Urinary bladder (tissue), 4 donors: ENCODE results near the gene CLNS1A. TPM values are rescaled to one million over a fixed set of nuclear protein-coding genes. Genes with fewer than 3 reads are reported as not detected.
A peak's percentile ranks its signal among the peaks of the same experiment; 100 is the strongest.
"Not testable (repeated sequence)": the region's sequence is repeated elsewhere in the genome, so short reads cannot be mapped to it uniquely, and the experiment has no call there.

Source experiments
- DNase-seq: peaks from one replicate; pipeline ENCODE4 v3.0.0-alpha.2; 2015; ENCODE audit errors: extremely low spot score
- H3K27ac ChIP-seq: one replicate; pipeline ENCODE4 v1.5.1; 2013; ENCODE audit warnings: low read depth, mild to moderate bottlenecking, moderate library complexity
- H3K36me3 ChIP-seq: one replicate; pipeline ENCODE4 v1.6.1; 2013; ENCODE audit warnings: mild to moderate bottlenecking, moderate library complexity; ENCODE audit not compliant: insufficient read depth
- H3K4me1 ChIP-seq: one replicate; pipeline ENCODE4 v1.6.1; 2013; ENCODE audit warnings: mild to moderate bottlenecking, moderate library complexity; ENCODE audit not compliant: insufficient read depth
- H3K4me3 ChIP-seq: one replicate; pipeline ENCODE4 v1.5.1; 2013; ENCODE audit warnings: low read depth, low read length
- WGBS: extraction: QIAGEN DNeasy Blood & Tissue Kit; methylation state at CpG from one replicate; pipeline ENCODE4 v1.1.7; 2013; 5-methylcytosine and 5-hydroxymethylcytosine counted together
- polyA plus RNA-seq: library from polyadenylated mRNA; stranded (reverse); fragments of 200-250 nt; gene quantifications from one replicate; pipeline ENCODE4 v1.2.3, GENCODE V29; 2013
- total RNA-seq: library from RNA; depleted of rRNA; stranded (reverse); fragments of >200 nt; gene quantifications from one replicate; pipeline ENCODE4 v1.2.3, GENCODE V29; 2014
- donor health status: healthy with polysubstance abuse.
- donor health status: healthy.

Gene CLNS1A
- total and polyA plus RNA-seq, 2 donors = 97.0 to 187 TPM

GRCh38 chr11:77593883-77594282, 43.7 kb downstream of the CLNS1A start:
- no peak for DNase-seq
- Histone ChIP-seq H3K4me3 (no peak overlapping the region), H3K27ac (no peak overlapping the region), H3K4me1 (no peaks in the 10 kb centered on the region), H3K36me3 (no peaks in the 10 kb centered on the region)

DNA sequence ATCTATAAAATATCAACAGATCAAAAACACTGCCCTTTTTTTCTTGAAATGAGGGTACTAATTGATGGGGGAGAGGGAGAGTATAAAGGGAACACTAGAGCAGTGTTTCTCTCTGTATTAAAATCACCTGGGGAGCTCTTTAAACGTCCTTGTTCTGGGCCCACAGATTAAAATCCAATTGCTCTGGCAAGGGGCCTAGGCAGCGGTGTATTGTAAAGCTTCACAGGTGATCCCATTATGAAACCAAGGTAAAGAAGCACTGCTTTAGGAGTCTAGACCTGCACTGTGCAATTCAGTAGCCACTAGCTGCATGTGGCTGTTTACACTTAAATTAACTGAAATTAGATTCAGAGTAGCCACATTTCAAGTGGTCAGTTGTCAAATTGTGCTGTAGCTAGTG, 44.9 kb downstream of the CLNS1A start:
- WGBS = 76% methylated on average over 2 of the region's 2 CpGs
- no peak overlapping the region for H3K27ac ChIP-seq
- no peak for DNase-seq
- no peak overlapping the region for H3K4me3 ChIP-seq
- H3K36me3 ChIP-seq = no peaks in the 10 kb centered on the region
- H3K4me1 ChIP-seq = no peaks in the 10 kb centered on the region

GRCh38 chr11:77590194-77590782, 47.3 kb downstream of the CLNS1A start:
- WGBS = 5% methylated on average over 31 of the region's 31 CpGs
- H3K36me3 ChIP-seq = no peaks in the 10 kb centered on the region
- H3K4me3 ChIP-seq = peak overlapping the region; percentile 61
- H3K27ac ChIP-seq = no peak overlapping the region
- no peaks in the 10 kb centered on the region for H3K4me1 ChIP-seq
- no peak for DNase-seq

DNA sequence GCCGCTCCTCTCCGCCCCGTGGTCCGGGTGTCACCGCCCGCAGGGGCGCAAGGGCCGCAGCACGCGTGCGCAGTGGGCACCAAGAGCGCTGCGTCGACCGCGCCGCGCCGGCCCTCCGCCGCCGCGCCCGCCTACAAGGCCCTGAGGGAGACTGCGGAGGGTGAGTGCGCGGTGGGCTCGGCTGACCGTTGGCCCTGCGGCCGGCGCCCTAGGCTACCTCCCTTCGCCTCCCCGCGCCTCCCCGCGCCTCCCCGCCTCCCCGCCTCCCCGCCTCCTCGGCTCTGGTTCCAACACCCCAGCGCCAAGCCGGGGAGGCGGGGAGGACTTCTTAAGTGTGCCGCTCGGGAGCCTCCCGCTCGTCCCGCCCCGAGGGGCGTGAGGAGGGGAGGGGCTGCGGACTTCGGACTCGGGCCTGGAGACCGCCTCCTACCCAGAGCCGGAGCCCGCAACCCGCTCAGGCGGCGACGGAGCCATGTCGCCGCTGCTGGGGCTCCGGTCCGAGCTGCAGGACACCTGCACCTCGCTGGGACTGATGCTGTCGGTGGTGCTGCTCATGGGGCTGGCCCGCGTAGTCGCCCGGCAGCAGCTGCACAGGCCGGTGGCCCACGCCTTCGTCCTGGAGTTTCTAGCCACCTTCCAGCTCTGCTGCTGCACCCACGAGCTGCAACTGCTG, 47.9 kb downstream of the CLNS1A start, which contains the start of gene AQP11:
TSS of gene AQP11 (plus strand) at position 433 of the 673 bp plus-strand sequence. CDS start at position 473, 40 bp downstream.
- H3K27ac ChIP-seq = no peak within 1 kb of the TSS
- peak within 1 kb of the TSS; percentile 61 for H3K4me3 ChIP-seq
- under 1% methylated on average over 72 of the region's 75 CpGs for WGBS
- no peaks in the 10 kb centered on the region for H3K36me3 ChIP-seq
- H3K4me1 ChIP-seq = no peaks in the 10 kb centered on the region
- peak; percentile 62 for DNase-seq

DNA sequence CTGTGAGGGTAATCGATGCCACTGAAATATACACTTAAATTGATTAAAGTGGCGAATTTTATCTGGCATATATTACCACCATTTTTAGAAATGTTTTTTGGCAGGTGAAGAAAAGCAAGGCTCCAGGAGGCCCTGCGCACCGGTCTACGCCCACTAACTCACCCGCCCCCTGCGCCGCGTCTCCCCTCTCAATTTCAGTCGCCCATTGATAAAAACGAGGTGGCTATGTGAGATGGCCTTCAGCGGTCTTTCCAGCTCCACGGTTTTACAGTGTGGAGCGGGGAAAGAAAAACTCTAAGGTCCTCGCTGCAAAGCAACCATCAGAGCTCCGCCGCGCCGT, 48.4 kb downstream of the CLNS1A start:
- DNase-seq = no peak
- Histone ChIP-seq H3K27ac (no peak overlapping the region), H3K4me3 (peak overlapping the region; percentile 61), H3K4me1 (no peaks in the 10 kb centered on the region), H3K36me3 (no peaks in the 10 kb centered on the region)
- WGBS = 2% methylated on average over 19 of the region's 19 CpGs

DNA sequence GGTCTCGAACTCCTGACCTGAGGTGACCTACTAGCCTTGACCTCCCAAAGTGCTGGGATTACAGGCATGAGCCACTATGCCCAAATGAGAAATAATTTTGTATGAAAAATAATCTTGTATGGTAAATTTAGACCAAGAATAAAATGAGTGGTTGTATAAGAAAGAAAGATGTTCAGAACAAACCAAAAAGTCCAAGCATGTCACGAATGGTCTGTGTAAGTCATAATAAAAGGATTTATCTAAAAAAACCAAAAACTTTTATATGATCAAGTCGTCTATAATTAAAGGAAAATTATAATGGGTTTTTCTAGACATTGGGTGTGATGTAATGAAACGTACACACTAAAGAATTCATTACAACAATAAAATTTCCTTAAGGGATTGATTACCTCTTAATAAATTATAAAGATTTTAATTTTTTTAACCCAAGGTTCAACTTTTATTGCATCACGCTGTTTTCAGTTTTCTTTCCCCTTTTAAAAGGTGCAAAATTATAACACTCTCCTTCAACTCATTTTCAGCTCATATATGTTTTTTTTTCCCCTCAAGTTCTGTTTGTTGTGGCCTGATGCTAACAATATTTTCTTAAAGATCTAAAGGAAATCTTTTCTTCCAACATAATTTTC, 56.8 kb downstream of the CLNS1A start:
- WGBS = 88% methylated on average over 5 of the region's 5 CpGs
- Histone ChIP-seq H3K4me1 (no peaks in the 10 kb centered on the region), H3K36me3 (no peaks in the 10 kb centered on the region), H3K4me3 (no peak overlapping the region), H3K27ac (no peak overlapping the region)
- DNase-seq = no peak

DNA sequence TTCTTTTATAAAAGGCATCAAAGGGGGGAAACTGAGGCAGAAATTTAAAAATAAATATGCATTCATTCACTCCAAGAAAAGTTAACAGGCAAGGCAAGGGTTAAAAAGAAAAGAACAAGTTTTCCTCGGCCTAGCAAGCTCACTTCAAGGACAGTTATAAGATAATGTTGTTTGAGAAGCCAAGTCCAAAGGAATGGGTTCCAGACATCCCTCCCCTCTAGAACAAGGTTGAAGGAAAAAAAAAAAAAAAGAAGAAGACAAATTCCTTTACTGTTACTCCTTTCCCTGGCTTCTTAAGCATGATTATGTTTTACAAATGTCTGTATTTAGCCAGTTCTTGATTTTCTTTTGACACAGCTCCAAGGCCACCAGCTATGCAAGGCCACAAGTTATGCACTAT, 62.2 kb downstream of the CLNS1A start:
- not testable (repeated sequence) for H3K4me3 ChIP-seq, H3K4me1 ChIP-seq, H3K27ac ChIP-seq, DNase-seq, H3K36me3 ChIP-seq
- WGBS = 8% methylated on average over 1 of the region's 1 CpG

- not testable (repeated sequence) for H3K4me1 ChIP-seq, H3K27ac ChIP-seq, H3K36me3 ChIP-seq, H3K4me3 ChIP-seq, DNase-seq
- 12% methylated on average over 1 of the region's 1 CpG for WGBS
Observed at GRCh38 chr11:77570896-77571295, 66.7 kb downstream of the CLNS1A start.

- Histone ChIP-seq H3K4me3 (no peak overlapping the region), H3K4me1 (no peaks in the 10 kb centered on the region), H3K36me3 (no peaks in the 10 kb centered on the region), H3K27ac (no peak overlapping the region)
- no peak for DNase-seq
- WGBS = 77% methylated on average over 2 of the region's 2 CpGs
Observed at GRCh38 chr11:77569676-77570070, 67.9 kb downstream of the CLNS1A start.

DNA sequence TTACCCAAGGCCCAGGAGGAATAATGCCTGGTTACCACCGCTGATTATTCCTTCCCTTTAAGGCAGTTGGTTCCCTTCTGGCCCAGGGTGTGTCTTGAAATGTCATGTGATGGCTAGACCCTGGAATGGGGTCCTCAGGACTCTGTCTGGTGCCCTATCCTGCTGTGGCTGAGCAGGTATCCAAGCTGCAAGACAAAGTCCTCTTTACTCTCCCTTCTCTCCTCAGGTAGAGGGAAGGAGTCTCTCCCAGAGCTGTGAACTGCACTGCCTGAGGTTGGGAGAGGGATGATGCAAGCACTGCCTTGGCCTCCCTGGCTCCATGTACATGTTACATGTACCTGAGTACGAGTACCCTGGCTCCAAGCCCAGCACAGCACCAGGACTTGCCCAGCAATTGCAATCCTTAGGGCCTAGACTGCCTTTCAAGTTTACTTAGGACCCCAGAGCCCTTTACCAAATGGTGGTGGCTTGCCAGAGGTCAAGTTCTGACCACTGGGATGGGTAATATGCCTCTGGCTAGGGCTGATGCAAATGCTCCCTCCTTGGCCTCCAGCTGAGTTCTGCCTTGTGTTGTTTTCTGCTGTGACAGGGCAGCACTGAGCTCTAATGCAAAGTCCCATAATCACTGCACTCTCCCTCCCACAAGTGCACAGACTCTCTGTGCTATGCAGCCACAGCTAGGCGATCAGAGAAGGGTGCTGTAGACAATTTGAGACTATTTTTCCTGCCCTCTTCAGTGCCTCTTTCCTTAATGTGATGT, 68.5 kb downstream of the CLNS1A start:
- 87% methylated on average over 3 of the region's 3 CpGs for WGBS
- no peak overlapping the region for H3K4me3 ChIP-seq
- H3K27ac ChIP-seq = no peak overlapping the region
- DNase-seq = no peak
- H3K4me1 ChIP-seq = no peaks in the 10 kb centered on the region
- H3K36me3 ChIP-seq = no peaks in the 10 kb centered on the region

DNA sequence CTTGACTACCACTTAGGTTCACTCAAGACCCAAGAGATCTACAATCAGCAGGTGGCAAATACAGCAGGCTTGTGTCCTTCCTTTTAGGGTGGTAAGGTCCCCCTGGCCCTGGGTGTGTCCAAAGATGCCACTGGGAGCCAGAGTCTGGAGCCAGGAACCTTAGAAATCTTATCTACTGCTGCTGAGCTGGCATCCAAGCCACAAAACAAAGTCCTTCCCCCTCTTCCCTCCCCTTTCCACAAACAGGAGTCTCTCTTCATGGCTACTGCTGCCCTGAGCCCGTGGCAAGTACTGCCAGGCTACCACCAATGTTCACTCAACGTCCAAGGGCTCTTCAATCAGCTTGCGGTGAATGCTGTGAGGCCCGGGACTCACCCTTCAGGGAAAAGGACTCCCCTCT, 69.3 kb downstream of the CLNS1A start:
- no peak overlapping the region for H3K27ac ChIP-seq

More for the DNA sequence above, 69.3 kb downstream of the CLNS1A start:
- no peaks in the 10 kb centered on the region for H3K36me3 ChIP-seq
- WGBS = 89% methylated on average over 4 of the region's 4 CpGs
- no peak overlapping the region for H3K4me3 ChIP-seq
- H3K4me1 ChIP-seq = no peaks in the 10 kb centered on the region
- no peak for DNase-seq
